GM21825 (cell line): ENCODE measurements around the gene ZNF677.
"Not testable (repeated sequence)": the region's sequence is repeated elsewhere in the genome, so short reads cannot be mapped to it uniquely, and the experiment has no call there.

ENCODE experiments used
- ATAC-seq: cut with Tn5 transposase; IDR thresholded peaks from one replicate; pipeline ENCODE4 v1.9.1; 2021; ENCODE audit warnings: mild to moderate bottlenecking, moderate library complexity; ENCODE audit not compliant: unreplicated experiment

Gene ZNF677

GRCh38 chr19:53195265-53195903, 59.3 kb downstream of the ZNF677 start:
- ATAC-seq = peak; percentile 45

- ATAC-seq = no peak
Measured at GRCh38 chr19:53193535-53194222, 61.0 kb downstream of the ZNF677 start.

GRCh38 chr19:53192771-53193534, 61.7 kb downstream of the ZNF677 start, which contains the start of gene ZNF665:
ZNF665 (minus strand) TSS chr19:53193358; CDS start chr19:53182898, 10,460 bp downstream.
- ATAC-seq = no peak

- no peak for ATAC-seq
Measured at GRCh38 chr19:53190253-53190652, 64.4 kb downstream of the ZNF677 start.

- not testable (repeated sequence) for ATAC-seq
Measured at GRCh38 chr19:53189691-53190198, 64.9 kb downstream of the ZNF677 start.
